ENCODE measurements around the gene TUBB6. TPM values are rescaled to one million over a fixed set of nuclear protein-coding genes. Genes with fewer than 3 reads are reported as not detected.

TUBB6 gene
- total and polyA plus RNA-seq, 7 experiments from 2014 or later: 0.70 to 16.5 (median 3.2) TPM

DNA sequence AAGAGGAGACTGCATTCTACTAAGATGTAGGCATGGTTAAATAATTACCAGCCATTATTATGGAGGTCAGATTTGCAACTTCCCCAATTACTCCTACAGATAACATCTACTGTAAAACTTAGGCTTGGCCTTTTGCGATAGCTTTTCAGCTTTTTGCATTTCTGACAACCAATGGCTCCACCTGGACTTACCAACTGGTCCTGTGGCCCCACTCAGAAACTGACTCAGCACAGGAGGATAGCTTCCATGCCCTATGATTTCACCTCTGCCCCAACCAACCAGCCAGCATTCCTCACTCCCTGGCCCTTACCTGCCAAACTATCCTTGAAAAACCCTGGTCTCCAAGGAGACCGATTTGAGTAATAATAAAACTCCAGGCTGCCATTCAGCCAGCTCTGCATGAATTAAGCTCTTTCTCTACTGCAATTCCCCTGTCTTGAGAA, 28.2 kb downstream of the TUBB6 start:
- Histone ChIP-seq H3K4me1 (ENCODE audit: control insufficient read depth in 2 of 2, insufficient read depth in 2 of 2, low read length in 2 of 2) (no peaks in the 10 kb centered on the region), H3K4me3 (ENCODE audit: low read length) (no peak overlapping the region), H3K9me3 (ENCODE audit: control insufficient read depth in 2 of 3, low read length in 3 of 3) (no peaks in the 10 kb centered on the region), H3K27me3 (ENCODE audit: control insufficient read depth in 2 of 2, insufficient read depth in 2 of 2, low read length in 2 of 2) (no peaks in the 10 kb centered on the region), H3K36me3 (ENCODE audit: control insufficient read depth in 2 of 3, insufficient read depth in 3 of 3, low read length in 3 of 3) (peaks cover 0 to 63% (median under 1%) of the 10 kb centered on the region in 3 experiments), H3K27ac (ENCODE audit: low read depth, low read length) (no peak overlapping the region)
- Mint-ChIP-seq H3K36me3 (peaks cover 14 to 55% (median 30%) of the 10 kb centered on the region in 5 donors), H3K9me3 (no peaks in the 10 kb centered on the region), H3K27me3 (no peaks in the 10 kb centered on the region), H3K4me1 (peaks cover 0 to 4% (median 0%) of the 10 kb centered on the region in 7 donors), H3K27ac (no peak overlapping the region), H3K4me3 (no peak overlapping the region)
- ChIA-PET CTCF (no interaction called here), POLR2A (no interaction called here)
- ATAC-seq: no peak
- no peak for DNase-seq
- intact Hi-C loops (cut with micrococcal nuclease): no loop called here

DNA sequence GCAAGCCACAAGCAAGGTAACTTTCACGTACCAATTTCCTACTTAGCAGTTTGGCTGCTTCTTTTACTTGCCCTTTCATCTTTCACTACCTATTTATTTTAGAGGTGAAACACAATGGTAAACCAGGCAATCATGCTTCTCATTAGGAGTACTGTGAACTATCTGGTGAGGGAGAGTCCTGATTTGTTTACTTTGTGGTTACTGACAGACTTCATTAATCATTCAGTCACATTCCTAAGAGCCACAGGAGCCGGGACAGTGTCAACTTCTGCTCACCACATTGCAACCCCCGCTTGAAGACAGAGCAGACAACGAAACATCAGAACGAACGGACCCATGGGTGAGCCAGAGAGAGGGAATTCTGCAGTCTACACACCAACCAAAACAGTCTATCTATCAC, 28.8 kb downstream of the TUBB6 start:
- DNase-seq: no peak
- intact Hi-C loops (cut with micrococcal nuclease): no loop called here
- Histone ChIP-seq H3K4me3 (ENCODE audit: low read length) (no peak overlapping the region), H3K27me3 (ENCODE audit: control insufficient read depth in 2 of 2, insufficient read depth in 2 of 2, low read length in 2 of 2) (no peaks in the 10 kb centered on the region), H3K4me1 (ENCODE audit: control insufficient read depth in 2 of 2, insufficient read depth in 2 of 2, low read length in 2 of 2) (no peaks in the 10 kb centered on the region), H3K27ac (ENCODE audit: low read depth, low read length) (no peak overlapping the region), H3K36me3 (ENCODE audit: control insufficient read depth in 2 of 3, insufficient read depth in 3 of 3, low read length in 3 of 3) (peaks cover 1 to 69% (median 2%) of the 10 kb centered on the region in 3 experiments), H3K9me3 (ENCODE audit: control insufficient read depth in 2 of 3, low read length in 3 of 3) (no peaks in the 10 kb centered on the region)
- POLR2A ChIA-PET: no interaction called here
- Mint-ChIP-seq H3K36me3 (peaks cover 14 to 53% (median 31%) of the 10 kb centered on the region in 5 donors), H3K9me3 (no peaks in the 10 kb centered on the region), H3K27me3 (no peaks in the 10 kb centered on the region), H3K4me1 (peaks cover 0 to 4% (median 0%) of the 10 kb centered on the region in 7 donors), H3K4me3 (no peak overlapping the region), H3K27ac (peak overlapping the region in 1 of 9 donors; percentile 26)
- no peak for ATAC-seq
- CTCF ChIA-PET: no interaction called here

DNA sequence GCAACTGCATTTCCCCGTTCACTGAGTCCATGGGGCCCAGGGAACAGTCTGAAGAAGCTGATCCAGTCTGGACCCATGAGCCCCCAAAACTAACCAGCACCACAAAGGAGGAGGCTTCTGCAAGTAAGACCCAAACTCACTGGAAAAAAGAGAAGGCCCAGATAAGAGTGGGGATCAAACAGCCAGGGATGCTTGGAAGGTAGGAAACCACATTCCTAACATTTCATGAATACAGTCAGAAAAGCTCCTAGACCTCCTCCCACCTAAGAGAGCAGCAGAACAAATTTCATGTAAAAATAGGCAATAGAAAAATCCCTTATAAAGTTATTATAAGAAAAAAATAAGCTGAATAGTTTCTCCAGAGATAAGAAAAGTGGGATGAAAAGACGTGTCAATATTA, 30.3 kb downstream of the TUBB6 start:
- H3K27ac ChIP-seq (ENCODE audit: low read depth, low read length): no peak overlapping the region
- H3K27ac Mint-ChIP-seq: no peak overlapping the region
- no peaks in the 10 kb centered on the region for H3K9me3 ChIP-seq (ENCODE audit: control insufficient read depth in 2 of 3, low read length in 3 of 3)
- no peaks in the 10 kb centered on the region for H3K9me3 Mint-ChIP-seq
- H3K36me3 ChIP-seq (ENCODE audit: control insufficient read depth in 2 of 3, insufficient read depth in 3 of 3, low read length in 3 of 3): peaks cover 2 to 78% (median 6%) of the 10 kb centered on the region in 3 experiments
- peaks cover 13 to 66% (median 44%) of the 10 kb centered on the region in 5 donors for H3K36me3 Mint-ChIP-seq
- H3K4me1 ChIP-seq (ENCODE audit: control insufficient read depth in 2 of 2, insufficient read depth in 2 of 2, low read length in 2 of 2): no peaks in the 10 kb centered on the region
- no peak overlapping the region for H3K4me3 ChIP-seq (ENCODE audit: low read length)
- ChIA-PET CTCF (no interaction called here), POLR2A (no interaction called here)
- H3K4me3 Mint-ChIP-seq: no peak overlapping the region
- H3K4me1 Mint-ChIP-seq: peaks cover 0 to 4% (median 0%) of the 10 kb centered on the region in 7 donors
- no peak for ATAC-seq
- DNase-seq: no peak
- H3K27me3 Mint-ChIP-seq: no peaks in the 10 kb centered on the region
- intact Hi-C loops (cut with micrococcal nuclease): no loop called here
- H3K27me3 ChIP-seq (ENCODE audit: control insufficient read depth in 2 of 2, insufficient read depth in 2 of 2, low read length in 2 of 2): no peaks in the 10 kb centered on the region

DNA sequence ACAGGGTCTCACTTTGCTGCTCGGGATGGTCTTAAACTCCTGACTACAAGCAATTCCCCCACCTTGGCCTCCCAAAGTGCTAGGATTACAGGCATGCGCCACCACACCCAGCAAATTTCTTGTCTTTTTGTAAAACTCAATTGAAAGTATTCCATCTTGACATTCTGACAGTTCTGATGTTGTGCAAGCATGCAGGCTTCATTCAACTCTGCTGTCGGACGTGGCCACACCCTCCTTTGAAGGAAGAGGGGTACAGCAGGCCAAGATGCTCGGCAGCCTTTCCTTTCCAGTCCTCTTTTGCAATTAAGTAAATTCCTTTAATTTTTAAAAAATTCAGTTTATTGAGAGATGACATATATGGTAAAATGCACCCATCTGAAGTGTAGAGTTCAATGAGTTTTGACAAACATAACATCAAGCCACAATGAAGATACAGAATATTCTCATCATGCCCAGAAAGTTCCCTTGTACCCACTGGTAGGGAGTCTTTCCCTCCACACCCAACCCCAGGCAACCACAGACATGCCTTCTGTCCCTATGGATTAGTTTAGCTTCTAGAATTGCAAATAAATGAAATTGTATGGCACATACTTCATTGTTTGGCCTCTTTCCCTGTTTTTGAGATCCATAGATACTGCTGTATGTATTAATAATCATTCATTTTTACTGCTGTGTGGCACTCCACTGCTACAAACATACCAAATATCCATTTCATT, 33.1 kb downstream of the TUBB6 start:
- Mint-ChIP-seq H3K36me3 (peaks cover 14 to 65% (median 41%) of the 10 kb centered on the region in 5 donors), H3K4me1 (peaks cover 0 to 2% (median 0%) of the 10 kb centered on the region in 7 donors), H3K4me3 (no peak overlapping the region), H3K27me3 (no peaks in the 10 kb centered on the region), H3K27ac (no peak overlapping the region), H3K9me3 (peaks cover 0 to 2% (median 0%) of the 10 kb centered on the region in 11 donors)
- ChIA-PET CTCF (interaction anchor here (0.6 to 1.0 kb wide), 2 partner anchors 12 to 1460 kb away, joined by 3 to 4 read pairs; no protein-coding TSS in a partner anchor), POLR2A (interaction anchor here (0.6 kb wide), 1 partner anchor 975 kb away, joined by 5 read pairs; no protein-coding TSS in a partner anchor)
- no peaks in the 10 kb centered on the region for H3K9me3 ChIP-seq (ENCODE audit: control insufficient read depth in 2 of 3, low read length in 3 of 3)
- DNase-seq (no peak), ATAC-seq (no peak)
- H3K4me3 ChIP-seq (ENCODE audit: low read length): no peak overlapping the region
- intact Hi-C loops (cut with micrococcal nuclease): no loop called here
- peaks cover 2 to 77% (median 6%) of the 10 kb centered on the region in 3 experiments for H3K36me3 ChIP-seq (ENCODE audit: control insufficient read depth in 2 of 3, insufficient read depth in 3 of 3, low read length in 3 of 3)
- no peaks in the 10 kb centered on the region for H3K27me3 ChIP-seq (ENCODE audit: control insufficient read depth in 2 of 2, insufficient read depth in 2 of 2, low read length in 2 of 2)
- no peaks in the 10 kb centered on the region for H3K4me1 ChIP-seq (ENCODE audit: control insufficient read depth in 2 of 2, insufficient read depth in 2 of 2, low read length in 2 of 2)
- no peak overlapping the region for H3K27ac ChIP-seq (ENCODE audit: low read depth, low read length)

DNA sequence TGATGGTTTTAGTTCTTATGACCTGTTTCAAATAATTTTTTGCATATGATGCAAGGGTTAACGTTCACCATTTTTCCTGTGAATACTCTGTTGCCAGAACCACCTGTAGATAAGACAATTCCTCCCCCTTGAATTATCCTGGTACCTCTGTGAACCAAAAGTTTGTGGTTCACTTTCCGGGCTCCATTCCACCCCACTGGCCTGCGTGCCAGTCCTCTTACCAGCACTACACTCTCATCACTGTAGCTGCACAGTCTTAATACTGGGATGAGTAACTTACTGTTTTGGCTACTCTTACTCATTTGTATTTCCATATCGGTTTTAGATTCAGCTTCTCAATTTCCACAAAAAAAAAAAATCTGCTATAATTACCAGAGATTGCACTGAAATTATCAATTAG, 34.6 kb downstream of the TUBB6 start:
- ChIA-PET POLR2A (no interaction called here), CTCF (no interaction called here)
- H3K9me3 Mint-ChIP-seq: peaks cover 0 to 2% (median 0%) of the 10 kb centered on the region in 11 donors
- ATAC-seq (no peak), DNase-seq (no peak)
- Histone ChIP-seq H3K9me3 (ENCODE audit: control insufficient read depth in 2 of 3, low read length in 3 of 3) (no peaks in the 10 kb centered on the region), H3K27ac (ENCODE audit: low read depth, low read length) (no peak overlapping the region), H3K36me3 (ENCODE audit: control insufficient read depth in 2 of 3, insufficient read depth in 3 of 3, low read length in 3 of 3) (peaks cover 3 to 77% (median 6%) of the 10 kb centered on the region in 3 experiments), H3K4me3 (ENCODE audit: low read length) (no peak overlapping the region), H3K4me1 (ENCODE audit: control insufficient read depth in 2 of 2, insufficient read depth in 2 of 2, low read length in 2 of 2) (no peaks in the 10 kb centered on the region), H3K27me3 (ENCODE audit: control insufficient read depth in 2 of 2, insufficient read depth in 2 of 2, low read length in 2 of 2) (no peaks in the 10 kb centered on the region)
- intact Hi-C loops (cut with micrococcal nuclease): no loop called here
- H3K27me3 Mint-ChIP-seq: no peaks in the 10 kb centered on the region
- peak overlapping the region in 1 of 9 donors; percentile 33 for H3K27ac Mint-ChIP-seq
- no peak overlapping the region for H3K4me3 Mint-ChIP-seq
- peaks cover 13 to 62% (median 40%) of the 10 kb centered on the region in 5 donors for H3K36me3 Mint-ChIP-seq
- H3K4me1 Mint-ChIP-seq: peaks cover 0 to 6% (median 0%) of the 10 kb centered on the region in 7 donors

DNA sequence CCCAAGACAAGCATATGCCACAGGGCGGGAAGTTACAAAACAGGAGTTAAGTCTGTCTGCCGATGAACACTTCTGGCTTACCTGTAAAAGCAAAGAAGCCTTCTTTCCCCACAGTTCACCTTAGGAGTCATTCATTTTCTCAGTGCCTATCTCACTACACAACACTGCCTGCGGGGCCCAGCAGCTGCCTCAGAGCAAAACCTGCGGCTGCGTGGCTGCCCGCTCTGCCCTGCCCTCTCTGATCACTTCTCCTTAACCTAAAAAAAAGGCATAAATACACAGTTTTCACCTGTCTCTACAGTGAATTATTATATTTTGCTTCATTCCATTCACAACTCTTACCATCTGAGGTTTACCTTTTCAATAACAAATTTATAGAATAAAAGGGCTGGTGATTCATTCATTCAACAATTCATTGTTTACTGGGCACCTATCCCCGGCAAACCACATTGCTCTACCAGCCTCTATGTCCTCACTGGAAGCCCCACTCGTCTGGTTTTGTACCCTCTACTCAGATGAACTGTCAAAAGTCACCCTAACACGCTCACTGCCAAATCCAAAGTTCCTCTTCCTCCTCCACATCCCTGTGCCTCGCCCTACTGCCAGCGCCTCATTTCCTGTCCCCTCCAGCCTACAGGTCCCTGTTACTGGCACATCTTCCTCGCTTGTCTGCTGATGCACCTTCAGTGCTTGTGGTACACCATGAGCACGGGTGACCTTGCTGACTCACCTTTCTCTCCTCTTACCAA, 37.6 kb downstream of the TUBB6 start:
- Histone ChIP-seq H3K27me3 (ENCODE audit: control insufficient read depth in 2 of 2, insufficient read depth in 2 of 2, low read length in 2 of 2) (peaks cover 0 to 2% of the 10 kb centered on the region in 2 donors), H3K36me3 (ENCODE audit: control insufficient read depth in 2 of 3, insufficient read depth in 3 of 3, low read length in 3 of 3) (peaks cover 9 to 77% (median 10%) of the 10 kb centered on the region in 3 experiments), H3K27ac (ENCODE audit: low read depth, low read length) (no peak overlapping the region), H3K4me3 (ENCODE audit: low read length) (no peak overlapping the region), H3K4me1 (ENCODE audit: control insufficient read depth in 2 of 2, insufficient read depth in 2 of 2, low read length in 2 of 2) (no peaks in the 10 kb centered on the region), H3K9me3 (ENCODE audit: control insufficient read depth in 2 of 3, low read length in 3 of 3) (no peaks in the 10 kb centered on the region)
- intact Hi-C loops (cut with micrococcal nuclease): no loop called here
- H3K27ac Mint-ChIP-seq: peak overlapping the region in 3 of 9 donors; percentile 22 to 78 (median 33)
- H3K4me3 Mint-ChIP-seq: peak overlapping the region in 1 of 10 donors; percentile 45
- CTCF ChIA-PET: interaction anchor here (0.6 kb wide), 1 partner anchor 369 kb away, joined by 3 read pairs; no protein-coding TSS in a partner anchor
- peaks cover 19 to 61% (median 46%) of the 10 kb centered on the region in 5 donors for H3K36me3 Mint-ChIP-seq
- H3K9me3 Mint-ChIP-seq: peaks cover 0 to 2% (median 0%) of the 10 kb centered on the region in 11 donors
- H3K4me1 Mint-ChIP-seq: peaks cover 0 to 6% (median 0%) of the 10 kb centered on the region in 7 donors
- POLR2A ChIA-PET: interaction anchor here (0.6 kb wide), 1 partner anchor 308 kb away, joined by 3 read pairs; no protein-coding TSS in a partner anchor
- DNase-seq: no peak
- no peak for ATAC-seq
- H3K27me3 Mint-ChIP-seq: no peaks in the 10 kb centered on the region
